HG03558 (cell line): ENCODE data around the gene ASB1.

Experiments
- ATAC-seq: cut with Tn5 transposase; IDR thresholded peaks from one replicate; pipeline ENCODE4 v1.9.1; 2021; ENCODE audit warnings: moderate number of reproducible peaks; ENCODE audit not compliant: unreplicated experiment; ENCODE audit errors: extremely low read depth

The ASB1 gene

DNA sequence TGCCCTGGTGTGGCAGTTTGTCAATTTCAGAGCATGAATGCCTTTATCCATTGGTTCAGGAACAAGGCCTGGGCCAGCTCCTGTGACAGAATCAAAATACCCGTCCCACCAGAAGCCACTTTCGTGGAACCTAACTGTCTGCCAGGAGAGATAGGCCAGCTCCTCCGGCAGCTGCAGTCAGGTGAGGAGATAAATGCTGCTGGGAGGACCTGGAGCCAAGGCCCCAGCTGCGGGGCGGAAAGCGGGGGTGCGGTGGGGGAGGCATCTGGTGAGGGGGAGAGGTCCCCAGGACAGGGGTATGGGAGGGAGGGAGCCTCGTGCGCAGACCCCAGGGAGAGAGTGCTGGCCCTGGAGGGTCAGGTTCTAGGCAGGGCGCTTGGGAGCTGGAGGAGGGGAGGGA is 4.4 kb upstream of the ASB1 start:
- ATAC-seq, result no peak

DNA sequence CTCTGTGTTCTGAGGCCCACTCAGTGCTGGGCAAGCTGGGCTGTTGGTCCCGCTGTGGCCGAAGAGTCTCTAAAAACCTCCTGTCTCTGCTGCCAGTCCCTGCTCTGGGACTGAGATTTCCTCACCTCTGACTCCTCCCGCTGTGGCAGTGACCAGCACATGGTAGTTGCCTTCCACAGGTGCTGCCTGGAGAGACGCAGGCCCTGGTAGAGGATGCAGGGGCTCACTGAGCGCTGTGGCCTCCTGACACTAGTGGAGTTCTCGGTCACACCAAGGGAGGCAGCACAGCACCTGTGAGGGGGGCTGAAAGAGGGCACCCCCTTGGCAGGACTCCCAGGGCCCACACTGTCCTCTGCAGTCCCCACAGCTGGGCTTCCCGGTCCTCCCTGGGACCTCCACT is 3.8 kb upstream of the ASB1 start:
- ATAC-seq, result no peak

DNA sequence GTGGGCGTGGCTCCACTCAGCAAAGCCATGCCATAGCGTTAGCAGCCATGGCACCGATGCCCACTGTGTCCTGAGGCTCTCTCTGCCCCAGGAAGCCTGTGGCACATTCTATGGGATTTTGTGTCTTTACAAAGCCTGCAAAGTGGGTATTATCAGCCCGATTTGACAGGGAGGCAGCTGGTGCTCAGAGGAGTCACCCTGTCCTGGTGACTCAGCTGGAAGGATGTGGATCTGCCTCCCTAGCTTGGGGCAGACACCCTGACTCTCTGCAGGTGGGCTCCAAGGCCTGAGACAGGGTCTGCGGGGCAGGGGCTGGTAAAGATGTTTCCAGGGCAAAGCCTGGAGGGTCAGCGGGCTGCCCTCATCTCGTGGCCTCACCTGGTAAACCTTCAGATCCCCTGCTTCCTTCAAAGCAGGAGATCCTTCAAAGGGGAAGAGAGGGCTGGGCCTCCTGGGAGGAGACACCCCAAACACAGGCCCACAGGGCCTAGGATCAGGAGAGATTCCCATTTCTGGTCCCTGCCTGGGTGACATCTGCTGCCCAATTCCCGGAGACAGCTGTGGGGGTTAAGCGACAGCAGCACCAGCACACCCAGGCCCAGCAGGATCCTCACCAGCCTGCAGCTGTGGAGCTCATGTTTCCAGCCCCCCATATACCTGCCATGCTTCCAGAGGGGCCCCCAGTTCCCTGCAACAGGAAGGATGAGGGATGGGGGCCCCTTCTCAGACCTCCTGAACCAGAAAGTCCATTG is 3.0 kb upstream of the ASB1 start:
- no peak for ATAC-seq

DNA sequence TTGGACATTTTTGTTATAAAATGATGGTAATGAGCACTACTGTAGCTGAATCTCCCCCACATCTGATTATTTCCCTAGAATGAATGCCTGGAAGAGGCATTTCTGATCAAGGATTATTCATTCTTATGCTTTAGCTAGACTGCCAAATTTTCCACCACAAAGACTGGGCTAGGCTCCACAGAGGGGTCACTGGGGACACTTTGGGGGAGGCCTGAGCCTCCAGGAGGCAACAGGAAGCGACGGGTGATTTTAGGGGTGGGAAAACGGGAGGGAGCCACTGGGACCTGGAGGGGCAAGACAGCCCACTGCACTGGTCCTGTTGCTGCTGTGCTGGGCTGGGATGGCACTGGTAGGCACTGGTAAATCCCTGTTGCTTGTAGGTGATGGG is 2.4 kb upstream of the ASB1 start:
- ATAC-seq, result no peak

DNA sequence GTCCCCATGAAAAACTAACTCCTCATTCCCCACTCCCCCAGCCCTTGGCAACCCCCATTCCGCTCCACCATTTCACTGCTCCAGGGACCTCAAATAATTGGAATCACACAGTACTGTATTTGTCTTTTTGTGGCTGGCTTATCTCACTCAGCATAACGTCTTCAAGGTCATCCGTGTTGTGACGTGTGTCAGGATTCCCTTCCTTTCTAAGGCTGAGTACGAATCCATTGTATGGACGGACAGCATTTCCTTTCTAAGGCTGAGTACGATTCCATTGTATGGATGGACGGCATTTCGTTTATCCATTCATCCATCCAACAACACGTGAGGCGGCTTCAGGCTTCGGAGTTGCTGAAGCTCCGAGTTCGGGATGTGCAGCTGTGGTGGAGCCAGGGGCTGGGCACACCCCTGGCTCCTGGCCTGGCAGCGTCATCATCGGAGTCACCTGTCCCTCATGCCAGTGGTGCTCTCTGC is 1.2 kb upstream of the ASB1 start:
- ATAC-seq, result no peak

DNA sequence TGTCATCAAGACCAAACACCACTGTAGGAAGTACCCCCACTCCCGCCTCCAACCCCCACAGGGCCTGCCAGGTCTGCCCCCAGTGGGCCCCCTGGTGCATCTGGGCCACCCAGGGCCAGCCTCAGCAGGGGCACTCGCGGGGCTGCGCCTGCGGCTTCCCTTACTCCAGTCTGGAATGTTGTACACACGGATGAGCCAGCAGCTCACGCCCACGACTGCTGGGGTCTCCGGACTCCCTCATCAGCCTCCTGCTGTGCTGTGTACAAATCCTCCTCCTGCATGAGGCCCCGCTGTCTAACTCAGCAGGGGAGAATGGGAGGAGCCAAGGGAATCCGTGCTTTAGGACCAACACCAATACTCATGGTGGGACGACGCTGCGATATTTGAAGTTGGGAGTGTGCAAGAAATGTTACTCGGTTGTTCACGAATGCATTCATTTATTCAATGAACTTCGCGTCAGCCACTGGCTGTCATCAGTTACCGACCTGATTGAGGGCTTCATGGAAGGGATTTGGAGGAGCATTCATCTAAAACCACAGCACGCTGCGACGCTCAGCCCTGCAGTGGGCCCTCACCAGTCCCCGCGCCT is 654 bp upstream of the ASB1 start:
- no peak for ATAC-seq

DNA sequence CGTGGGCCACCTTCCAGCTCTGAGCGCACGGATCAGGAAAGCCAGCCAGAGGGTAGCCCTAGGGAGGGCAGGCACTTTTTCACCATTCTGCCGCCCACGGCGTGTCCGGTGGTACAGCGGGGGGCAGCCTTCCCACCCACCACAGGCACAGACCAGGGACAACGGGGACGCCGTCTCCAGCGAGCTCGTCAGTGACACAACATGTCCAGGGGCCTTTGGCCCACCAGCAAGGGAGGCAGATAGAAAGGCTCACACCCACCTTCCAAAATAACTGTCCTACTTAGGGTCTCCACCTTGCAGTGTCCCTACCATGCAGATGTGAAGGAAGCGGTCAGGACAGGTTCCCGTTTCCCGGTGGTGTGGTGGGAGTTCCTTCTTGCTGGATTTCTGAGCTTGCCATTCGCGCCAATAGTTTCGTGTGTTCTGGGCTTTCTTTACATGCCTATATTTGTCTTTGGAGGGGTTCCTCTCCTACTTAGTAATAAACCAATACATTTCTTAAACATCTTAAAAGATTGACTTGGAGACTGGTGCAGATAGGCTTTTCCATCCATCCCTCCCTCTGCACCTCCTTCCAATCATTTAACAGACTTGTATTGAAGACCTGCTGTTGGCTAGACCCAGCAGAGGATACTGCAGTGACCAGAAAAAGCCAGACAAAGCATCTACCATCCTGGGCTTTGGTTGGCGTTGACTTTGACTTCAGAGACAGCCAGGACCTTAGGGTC is 872 bp downstream of the ASB1 start:
- no peak for ATAC-seq

DNA sequence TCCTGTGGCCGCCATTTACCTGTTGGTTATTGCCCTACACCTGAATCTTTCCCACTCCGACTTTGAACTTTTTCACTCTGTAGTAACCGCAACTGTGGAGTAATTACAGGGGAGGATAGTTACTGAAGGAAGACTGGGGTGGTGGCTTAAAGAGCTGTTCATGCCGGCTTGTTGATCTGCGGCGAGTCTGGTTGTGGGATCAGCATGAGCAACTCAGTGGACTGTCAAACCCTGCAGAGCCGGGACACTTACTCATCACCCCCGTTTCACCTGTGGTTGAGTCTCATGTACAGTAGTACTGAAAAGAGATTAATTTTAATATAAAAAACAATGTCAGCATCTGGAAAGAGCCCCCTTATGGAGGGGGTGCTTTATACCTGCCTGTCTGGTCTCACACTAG is 2.1 kb downstream of the ASB1 start:
- ATAC-seq, result no peak

DNA sequence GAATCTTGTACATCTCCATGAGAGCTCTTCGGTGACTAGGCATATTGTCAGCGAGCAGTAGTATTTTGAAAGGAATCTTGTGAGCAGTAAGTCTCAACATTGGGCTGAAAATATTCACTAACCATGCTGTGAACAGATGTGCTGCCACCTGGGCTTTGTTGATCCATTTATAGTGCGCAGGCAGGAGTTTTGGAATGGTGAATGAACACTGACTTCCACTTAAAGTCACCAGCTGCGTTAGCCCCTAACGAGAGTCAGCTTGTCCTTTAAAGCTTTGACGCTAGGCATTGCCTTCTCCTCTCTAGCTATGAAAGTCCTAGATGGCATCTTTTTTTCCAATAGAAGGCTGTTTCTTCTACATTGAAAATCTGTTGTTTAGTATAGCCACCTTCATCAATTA is 4.1 kb downstream of the ASB1 start:
- no peak for ATAC-seq

DNA sequence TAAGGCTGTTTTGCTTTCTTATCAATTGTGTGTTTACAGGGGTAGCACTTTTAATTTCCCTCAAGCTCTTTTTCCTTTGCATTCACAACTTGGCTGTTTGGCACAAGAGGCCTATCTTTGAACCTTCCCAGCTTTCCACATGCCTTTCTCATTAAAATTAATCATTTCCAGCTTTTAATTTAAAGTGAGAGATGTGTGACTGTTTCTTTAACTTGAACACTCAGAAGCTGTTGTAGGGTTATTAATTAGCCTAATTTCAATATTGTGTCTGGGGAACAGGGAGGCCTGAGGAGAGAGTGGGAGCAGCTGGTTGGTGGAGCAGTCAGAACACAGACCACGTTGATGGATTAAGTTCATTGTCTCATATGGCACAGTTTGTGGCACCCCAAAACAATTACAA is 4.7 kb downstream of the ASB1 start:
- no peak for ATAC-seq

DNA sequence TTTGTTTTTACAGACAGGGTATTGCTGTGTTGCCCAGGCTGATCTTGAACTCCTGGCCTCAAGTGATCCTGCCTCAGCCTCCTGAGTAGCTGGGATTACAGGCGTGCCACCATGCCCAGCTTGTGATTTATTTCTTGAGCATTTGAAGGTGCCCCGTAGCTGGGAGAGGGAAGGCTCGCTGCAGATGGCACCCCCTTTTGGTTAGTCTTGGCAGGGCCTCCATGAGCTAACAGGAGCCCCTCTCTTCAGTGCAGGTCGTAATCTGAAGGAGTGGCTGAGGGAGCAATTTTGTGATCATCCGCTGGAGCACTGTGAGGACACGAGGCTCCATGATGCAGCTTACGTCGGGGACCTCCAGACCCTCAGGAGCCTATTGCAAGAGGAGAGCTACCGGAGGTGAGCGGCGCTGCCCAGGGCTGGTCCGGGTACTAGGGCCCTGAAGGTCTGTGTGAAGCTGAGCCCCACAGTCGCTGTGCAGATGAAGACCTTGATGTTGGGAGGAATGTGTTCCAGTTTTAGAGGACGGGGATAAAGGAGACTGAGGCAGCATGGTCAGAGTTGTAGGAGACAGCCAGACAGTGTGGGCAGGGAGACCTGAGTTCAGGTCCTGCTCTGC is 6.7 kb downstream of the ASB1 start:
- ATAC-seq, result no peak

DNA sequence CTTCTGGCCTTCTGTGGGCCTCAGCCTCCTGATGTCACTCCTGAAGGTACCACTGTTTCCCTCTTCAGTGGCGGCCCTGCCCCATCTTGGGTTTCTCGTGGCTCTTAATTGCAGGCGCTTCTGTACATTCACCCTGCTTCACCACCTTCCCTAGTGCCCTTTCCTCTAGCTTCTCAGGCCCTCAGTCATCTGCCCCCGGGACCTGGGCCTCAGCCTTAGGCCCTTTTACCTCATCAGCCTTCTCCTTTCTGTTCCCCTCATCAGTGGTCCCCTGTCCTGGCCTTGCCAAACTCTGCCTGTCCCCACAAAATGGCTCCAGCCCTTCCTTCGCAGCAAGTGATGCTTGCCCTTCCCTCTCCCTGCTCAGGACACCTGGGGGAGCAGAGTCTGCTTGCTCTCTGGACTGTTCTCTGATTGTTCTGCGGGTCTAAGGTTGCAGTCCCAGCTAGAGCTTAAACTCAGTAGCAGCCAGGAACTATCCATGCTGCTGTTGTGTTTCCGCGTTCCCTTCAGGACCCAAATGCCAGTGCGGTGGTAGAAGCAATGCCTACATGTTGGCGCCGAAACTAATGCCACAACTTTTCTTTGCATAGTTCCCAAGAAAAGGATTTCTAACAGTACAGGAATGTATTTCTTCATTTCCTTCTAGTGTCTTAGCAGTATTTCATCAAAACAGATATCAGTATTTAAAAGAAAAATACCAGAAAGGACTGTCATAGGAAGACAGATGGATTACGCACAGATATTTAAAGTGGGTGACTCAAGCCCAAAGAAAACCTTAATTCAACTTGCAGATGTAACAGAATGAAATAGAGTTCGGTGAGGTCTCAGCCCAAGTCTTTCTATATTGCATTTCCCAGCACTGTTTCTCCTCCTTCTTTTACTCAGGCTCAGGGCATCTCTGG is 7.5 kb downstream of the ASB1 start:
- no peak for ATAC-seq

DNA sequence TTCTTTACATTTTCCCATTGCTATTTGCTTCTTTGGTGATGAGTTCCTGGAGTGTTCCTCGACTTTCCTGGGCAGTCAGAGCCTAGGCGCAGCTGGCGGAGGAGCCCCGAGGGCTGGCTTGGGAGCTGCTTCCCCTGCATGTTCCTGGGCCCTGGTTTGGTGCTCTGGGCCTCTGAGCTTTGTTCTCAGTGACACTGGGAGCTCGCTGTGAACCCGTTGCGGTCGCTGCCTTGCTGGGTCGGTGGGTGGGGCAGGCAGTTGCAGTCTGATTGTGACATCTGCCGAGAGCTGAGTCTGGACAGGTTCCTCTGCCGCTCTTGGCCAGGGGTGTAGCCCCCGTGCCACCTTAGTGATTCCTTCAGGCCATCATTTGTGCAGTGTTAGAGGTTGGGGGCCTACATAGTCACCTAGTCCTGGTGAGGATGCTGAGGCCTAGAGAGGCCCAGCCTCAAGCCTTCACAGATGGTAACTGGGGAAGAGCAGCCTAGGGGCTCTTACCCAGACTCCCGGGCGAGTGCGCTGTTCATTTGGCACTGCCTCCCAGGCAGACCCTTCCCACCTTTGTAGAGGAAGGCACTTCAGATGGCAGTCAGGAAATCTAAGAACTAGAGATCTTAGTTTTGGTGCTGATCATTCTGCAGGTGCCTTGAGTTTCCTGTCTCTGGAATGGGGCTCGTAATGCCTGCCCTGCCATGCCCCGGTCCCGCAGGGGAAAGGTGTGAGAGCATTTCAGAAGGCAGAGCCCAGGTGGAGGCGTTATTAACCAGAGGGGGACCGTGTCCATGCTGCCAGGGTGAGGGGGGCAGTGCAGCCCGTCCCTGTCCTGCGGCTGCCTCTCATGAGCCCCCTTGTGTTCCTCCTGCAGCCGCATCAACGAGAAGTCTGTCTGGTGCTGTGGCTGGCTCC is 8.4 kb downstream of the ASB1 start:
- ATAC-seq, result no peak

DNA sequence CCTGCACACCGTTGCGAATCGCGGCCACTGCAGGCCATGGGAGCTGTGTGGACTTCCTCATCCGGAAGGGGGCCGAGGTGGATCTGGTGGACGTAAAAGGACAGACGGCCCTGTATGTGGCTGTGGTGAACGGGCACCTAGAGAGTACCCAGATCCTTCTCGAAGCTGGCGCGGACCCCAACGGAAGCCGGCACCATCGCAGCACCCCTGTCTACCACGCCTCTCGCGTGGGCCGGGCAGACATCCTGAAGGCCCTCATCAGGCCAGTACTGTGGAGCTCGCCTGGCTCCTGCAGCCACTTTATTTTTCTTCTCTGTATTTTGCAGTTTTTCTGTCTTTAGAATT is 9.0 kb downstream of the ASB1 start:
- ATAC-seq, result no peak

DNA sequence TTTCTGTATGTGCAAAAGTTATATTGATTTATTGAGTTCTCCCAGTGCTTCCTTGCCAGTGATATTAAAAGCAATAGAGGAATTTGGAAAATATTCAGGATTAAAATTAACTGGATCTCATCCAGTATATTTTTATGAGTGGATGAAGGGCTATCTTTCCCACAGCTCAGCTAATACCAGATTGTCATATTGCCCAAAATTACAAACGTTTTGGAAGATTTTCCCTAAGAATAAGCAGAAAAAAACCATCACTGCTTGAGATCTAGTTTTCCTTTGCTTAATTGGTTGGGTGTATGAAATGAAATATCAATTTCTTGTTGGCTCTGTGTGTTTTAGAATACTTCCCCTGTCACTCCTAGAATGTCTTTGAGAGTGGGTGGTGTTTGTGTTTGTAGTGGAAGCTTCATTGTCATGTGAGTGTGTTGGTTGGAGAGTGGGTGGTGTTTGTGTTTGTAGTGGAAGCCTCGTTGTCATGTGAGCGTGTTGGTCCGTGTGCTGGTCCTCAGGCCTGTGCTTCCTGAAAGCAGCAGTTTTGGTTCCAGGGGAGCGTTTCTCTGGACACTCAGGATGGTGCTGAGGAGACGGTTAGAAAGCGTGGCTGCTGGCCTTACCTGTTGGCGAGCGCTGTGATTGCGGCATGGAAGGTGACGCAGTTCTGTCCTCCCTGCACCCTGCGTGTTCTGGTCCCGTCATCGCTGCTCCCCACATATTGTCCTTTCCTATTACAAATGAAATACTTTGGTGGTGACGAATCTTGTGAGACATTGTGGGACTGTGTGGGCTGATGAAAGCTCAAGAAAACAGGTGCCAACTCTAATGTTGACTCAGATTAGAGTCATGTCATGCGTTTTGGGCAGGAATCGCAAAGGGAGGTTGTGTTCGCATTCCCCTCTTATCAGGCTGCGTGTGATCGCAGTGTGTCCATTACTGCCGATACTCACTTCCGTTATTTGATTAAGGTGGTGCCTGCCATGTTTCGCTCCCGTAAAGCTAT is 12.4 kb downstream of the ASB1 start:
- ATAC-seq, result no peak

DNA sequence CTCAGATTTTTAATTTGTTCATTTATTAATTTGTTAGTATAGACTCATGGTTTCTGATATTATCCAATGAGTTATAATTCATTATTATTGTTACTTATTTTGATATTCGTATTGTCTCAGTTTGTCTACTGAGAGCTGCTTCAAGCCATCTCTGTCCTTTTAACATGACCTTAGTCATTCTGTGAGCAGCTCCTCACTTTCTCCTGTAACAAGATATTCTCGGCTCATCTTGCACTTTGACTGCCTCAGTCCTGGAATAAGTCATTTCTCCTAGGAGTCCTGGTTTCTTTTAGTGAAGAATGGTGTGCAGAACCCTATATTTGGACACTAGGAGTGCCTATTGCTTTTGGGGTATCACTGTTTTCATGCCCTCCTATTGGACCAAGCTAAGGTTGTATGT is 13.2 kb downstream of the ASB1 start:
- no peak for ATAC-seq

DNA sequence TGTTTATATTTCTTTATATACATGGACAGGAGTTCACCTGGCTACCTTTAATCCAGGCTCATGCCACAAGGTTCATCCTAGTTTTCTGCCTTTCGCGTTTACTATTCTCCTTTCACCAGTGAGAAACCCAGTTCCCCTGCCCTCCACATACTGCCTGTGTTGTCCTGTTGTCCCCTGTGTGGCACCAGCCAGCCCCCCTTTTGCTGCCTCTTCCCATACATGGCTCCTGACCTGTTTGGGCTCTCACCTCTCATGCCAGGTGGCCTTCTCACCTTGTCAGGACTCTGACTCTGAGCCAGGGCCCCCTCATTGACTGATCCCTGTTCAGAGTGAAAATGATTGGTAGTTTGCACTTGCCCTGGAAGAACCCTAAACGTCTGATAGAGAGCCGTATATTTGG is 13.6 kb downstream of the ASB1 start:
- ATAC-seq, result no peak

DNA sequence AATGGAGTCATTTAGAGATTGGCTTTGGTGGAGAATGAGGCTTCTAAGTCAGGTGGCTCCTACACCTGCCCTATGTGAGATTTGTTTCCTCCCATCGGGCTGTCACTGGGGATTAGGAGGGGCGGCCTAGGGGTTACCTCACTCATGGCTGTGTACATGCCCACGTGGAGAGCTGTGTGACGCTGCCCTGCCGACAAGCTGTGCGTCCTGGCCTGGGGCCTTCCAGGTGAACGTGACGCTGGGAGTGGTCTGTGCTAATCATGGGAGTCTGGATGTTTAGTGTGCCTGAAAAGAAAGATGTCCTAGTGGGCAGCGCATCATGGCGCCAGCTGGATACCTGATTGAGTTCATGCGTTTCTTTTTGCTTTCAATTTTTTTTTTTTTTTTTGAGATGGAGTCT is 14.0 kb downstream of the ASB1 start:
- no peak for ATAC-seq
